GM20431 (cell line): ENCODE measurements around the gene TMEM185A.
"Not testable (repeated sequence)": the region's sequence is repeated elsewhere in the genome, so short reads cannot be mapped to it uniquely, and the experiment has no call there.

Source experiments
- in situ Hi-C: fragments of 300-500 bp; cut with MseI, MboI; formaldehyde crosslinking; loops from one replicate; pipeline ENCODE4 v1.15.0; 2020; ENCODE audit warnings: low sequenced_read_pairs; ENCODE audit not compliant: unreplicated experiment

Gene TMEM185A

DNA sequence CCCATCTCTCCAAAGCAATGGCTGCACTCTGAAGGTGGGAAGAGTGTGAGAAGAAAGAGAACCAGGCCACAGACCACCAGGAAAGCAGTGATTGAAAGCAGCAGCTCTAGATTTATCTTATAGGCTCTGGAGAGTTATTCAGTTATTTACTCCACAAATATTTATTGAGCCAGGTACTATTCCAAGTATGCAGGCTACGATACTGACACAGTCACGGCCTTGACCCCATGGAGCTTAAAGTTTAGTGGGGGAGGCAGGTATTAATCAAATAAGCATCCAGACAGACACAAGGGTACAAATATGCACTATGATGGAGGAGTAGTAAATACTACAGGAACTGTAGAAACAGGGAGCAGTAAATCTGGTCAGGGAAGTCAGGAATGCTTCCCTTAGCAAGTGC lies 2.8 kb downstream of the TMEM185A start:
- in situ Hi-C loops = loop anchor here (25.0 kb wide), 1 partner anchor 116 kb away; the partner anchor contains the start of gene IDS

DNA sequence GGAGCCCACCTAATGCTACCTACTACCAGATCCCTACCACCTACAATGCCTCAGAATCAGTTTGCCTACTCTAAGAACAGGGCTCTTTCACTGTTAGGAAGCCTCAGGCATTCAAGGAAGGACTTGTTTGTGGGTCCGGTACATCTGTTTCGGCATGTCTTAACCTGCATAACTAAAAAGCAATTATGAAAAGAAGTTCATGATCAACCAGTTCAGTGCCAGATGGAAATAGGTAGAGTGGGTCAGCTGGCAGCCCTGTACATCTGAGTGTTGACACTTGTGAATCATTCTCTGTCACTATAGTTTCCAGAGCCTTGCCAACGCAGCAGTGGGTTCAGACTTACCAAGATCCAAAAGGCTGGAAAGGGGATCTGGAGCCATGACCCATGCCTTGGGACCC lies 3.3 kb downstream of the TMEM185A start:
- in situ Hi-C loops = loop anchor here (25.0 kb wide), 1 partner anchor 116 kb away; the partner anchor contains the start of gene IDS

DNA sequence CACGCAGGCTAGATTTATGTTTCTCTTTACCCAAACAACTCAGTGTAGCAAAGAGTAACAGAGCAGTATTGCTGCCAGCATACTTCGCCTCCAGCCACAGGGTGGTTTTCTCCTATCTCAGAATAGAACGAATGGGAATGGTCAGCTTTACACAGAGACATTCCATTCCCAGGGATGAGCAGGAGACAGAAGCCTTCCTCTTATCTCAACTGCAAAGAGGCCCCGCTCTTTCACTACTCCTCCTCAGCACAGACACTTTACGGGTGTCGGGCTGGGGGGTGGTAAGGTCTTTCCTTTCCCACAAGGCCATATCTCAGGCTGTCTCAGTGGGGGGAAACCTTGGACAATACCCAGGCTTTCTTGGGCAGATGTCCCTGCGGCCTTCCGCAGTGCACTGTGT lies 4.8 kb downstream of the TMEM185A start:
- in situ Hi-C loops = loop anchor here (25.0 kb wide), 1 partner anchor 115 kb away; the partner anchor contains the start of gene IDS

DNA sequence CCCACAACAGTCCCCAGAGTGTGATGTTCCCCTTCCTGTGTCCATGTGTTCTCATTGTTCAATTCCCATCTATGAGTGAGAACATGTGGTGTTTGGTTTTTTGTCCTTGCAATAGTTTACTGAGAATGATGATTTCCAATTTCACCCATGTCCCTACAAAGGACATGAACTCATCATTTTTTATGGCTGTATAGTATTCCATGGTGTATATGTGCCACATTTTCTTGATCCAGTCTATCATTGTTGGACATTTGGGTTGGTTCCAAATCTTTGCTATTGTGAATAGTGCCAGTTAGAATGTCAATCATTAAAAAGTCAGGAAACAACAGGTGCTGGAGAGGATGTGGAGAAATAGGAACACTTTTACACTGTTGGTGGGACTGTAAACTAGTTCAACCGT lies 11.9 kb downstream of the TMEM185A start:
- in situ Hi-C loops = not testable (repeated sequence)

DNA sequence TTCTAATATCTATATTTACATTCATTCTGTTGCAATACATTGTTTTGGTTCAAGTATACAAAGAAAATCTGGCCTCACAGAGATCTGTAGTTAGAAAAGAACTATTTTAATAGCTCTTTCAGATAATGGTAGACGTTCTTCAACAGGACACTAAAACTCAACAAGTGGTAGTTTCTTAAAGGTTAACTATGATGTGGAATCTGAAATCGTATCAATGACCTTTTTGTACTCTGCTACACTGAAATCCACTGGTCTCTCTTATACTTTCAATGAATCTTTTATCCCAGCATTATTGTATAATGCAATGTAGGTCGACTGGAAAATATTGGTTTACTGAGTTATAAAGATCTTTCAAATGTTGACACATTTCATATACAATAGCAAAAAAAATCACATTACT lies 12.7 kb downstream of the TMEM185A start:
- in situ Hi-C loops = no loop called here

DNA sequence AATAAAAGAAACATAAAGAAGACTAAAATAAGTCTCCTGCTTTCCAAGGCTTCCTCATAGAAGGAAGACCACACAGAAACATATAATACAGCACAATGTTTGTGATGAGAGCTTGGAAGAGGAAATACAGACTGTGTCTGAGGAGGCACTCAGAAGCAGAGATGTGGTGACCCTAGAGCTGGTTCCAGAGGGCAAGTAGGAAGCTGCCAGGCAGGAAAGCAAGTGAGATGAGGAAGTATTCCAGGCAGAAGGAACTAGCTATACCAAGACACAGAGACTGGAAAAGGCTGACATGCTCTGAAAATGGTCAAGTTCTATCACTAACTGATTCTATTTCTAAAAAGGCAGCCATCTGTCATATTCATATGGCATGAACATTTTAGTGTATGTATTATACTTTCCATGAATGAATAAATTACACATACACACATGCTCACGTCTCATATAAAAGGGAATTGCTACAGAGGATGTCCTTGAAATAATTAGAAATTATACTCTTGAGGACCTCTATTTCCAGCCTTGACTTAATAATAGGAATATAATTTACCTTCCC lies 19.9 kb downstream of the TMEM185A start:
- in situ Hi-C loops = no loop called here

DNA sequence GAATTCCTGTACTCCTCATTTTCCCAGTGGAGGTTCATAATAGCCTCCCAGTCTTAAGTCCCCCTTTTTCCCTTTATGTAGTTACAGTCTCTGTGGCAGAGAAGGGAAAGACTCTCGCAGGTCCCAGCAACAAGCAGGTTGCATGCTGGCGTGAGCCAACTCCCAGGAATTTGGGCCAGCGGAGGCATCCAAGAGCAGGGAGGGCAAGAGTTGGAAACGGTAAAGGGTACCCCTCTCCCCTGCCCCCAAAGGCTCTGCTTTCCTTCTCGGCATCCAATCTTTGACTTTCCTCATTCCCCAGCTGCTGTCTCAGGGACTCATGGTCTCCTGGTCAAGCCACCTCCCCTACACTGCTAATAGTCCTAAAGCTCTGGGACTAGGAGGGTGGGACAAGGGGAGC lies 21.1 kb downstream of the TMEM185A start:
- in situ Hi-C loops = no loop called here

DNA sequence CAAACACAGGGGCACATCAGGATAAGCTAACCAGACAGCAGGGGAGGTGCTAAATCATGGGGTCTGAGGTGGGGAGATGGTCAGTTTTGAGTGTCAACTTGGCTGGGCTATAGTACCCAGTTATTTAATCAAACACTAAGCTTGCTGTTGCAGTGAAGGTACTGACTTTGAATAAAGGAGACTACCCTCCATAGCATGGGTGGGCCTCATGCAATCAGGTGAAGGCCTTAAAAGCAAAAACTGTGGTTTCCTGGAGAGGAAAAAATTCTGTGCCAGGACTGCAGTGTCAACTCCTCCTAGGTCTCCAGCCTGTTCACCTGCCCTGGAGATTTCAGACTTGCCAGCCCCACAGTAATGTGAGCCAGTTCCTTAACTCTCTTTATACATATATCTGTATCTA lies 23.9 kb downstream of the TMEM185A start:
- in situ Hi-C loops = no loop called here

DNA sequence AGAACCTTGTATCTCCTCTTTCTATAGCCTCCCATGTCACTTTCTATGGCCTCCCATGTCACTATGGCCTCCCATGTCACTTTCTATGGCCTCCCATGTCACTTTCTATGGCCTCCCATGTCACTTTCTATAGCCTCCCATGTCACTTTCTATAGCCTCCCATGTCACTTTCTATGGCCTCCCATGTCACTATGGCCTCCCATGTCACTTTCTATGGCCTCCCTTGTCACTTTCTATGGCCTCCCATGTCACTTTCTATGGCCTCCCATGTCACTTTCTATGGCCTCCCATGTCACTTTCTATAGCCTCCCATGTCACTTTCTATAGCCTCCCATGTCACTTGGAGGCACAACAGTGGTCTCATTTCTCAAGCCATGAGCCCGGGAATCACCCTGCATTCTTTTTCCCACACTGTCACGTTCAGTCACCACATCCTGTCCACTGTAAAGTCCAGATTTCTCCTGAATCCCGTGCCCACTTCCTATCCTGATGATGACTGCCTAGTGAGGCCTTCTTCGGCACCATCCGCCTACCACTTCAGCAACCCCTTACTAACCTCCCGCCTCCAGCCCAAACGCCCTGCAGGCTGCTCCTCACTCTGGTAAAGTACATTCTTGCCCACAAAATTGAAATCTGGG lies 26.2 kb downstream of the TMEM185A start:
- in situ Hi-C loops = not testable (repeated sequence)

DNA sequence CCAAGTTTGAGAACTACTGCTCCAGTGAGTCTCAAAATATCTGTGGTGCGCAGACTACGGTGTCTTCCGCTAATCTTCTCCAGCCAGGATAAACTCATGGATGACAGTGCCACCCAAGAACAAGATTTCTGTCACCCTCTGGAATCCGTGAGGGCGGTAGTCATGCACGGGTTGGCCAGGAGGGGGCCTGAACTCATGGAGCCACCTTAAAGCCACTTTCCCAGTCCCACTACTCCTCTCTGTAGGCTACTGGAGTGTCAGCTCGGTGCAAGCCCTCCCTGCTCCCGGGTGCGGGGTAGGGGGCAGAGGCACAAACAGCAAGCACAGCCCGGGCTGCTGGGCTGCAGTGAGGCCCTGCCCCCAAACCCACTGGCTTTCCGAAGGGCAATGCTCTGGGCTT lies 33.0 kb downstream of the TMEM185A start:
- in situ Hi-C loops = not testable (repeated sequence)

DNA sequence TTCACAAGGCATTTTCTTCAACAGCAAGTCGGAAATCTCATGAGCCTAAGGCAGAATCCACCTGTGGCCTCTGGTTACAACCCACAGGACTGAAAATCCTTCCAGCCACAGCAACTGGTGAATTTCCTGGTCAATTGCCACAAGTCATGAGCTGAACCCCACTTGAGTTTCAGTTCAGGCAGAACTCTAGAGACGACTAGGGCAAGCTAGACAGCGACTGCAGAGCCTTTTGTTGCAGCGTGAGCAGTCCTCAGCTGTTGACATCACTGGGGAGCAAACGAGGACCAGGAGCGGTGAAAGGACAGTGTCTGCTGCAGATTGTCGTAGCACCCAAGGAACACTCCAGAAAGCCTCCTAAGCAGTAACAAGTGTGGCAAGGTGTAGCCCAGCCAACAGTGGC lies 35.6 kb downstream of the TMEM185A start:
- in situ Hi-C loops = not testable (repeated sequence)

DNA sequence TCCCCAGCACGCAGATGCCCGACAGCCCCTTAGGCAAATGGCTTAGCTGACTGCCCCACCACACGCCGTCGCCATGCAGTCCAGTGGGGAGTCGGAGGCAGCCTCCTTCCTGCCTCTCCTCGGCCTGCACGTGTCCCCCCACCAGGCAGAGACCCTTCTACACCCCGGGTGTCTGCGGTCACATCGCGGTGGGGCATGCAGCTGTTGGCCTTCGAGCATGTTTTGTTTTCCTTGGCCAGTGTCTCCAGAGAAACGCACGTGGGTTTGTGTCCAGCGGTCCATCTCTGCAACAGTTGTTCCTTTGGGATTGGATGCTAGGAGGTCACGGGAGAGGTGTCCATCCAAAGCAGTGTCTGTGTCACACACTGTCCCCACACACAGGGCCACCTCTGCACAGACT lies 36.4 kb downstream of the TMEM185A start, which contains the start of gene HSFX2:
Gene HSFX2 (minus strand): TSS at position 101 of the 400 bp plus-strand sequence. CDS start 614 bp downstream, outside the sequence.
- in situ Hi-C loops = not testable (repeated sequence)

DNA sequence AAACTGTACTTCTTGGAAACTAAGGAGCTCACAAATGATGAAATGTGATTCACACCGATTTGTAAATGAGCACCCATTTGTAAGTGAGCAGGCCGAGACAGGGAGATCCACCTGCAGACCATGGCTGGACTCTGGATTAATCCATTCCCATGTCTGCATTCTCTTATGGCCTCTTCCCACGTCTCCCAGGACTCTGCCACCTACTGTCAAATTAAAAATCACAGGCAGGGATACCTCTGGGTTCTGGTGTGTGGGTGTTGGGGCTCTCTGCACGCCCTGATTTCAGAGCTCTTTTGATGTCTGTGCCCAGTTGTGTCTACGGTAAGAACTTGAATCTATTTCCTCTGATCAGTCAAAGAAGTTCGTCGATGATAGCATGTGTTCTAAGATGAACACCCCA lies 40.6 kb downstream of the TMEM185A start:
- in situ Hi-C loops = not testable (repeated sequence)

DNA sequence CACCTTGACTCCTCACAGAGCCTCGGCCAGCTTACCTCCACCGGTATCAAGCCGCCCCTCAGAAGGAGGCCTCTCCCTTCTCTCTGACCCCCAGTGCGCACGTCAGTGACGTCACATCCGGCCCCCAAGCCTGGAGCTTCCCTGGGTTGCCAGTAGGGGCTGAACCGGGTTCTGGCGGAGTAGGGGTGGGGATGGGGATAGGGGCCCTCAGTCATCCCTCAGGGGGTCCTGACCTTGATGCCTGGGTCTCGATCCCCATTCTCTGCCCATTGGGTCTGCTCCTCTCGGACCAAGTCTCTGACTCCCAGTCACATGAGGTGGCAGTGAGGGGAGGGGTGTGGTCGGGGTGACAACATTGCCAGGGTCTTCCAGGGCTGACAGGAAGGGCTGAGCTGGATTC lies 44.2 kb downstream of the TMEM185A start, which contains the start of gene MAGEA9B:
Gene MAGEA9B (minus strand): TSS at position 101 of the 400 bp plus-strand sequence. CDS start 4,280 bp downstream, outside the sequence.
- in situ Hi-C loops = not testable (repeated sequence)

DNA sequence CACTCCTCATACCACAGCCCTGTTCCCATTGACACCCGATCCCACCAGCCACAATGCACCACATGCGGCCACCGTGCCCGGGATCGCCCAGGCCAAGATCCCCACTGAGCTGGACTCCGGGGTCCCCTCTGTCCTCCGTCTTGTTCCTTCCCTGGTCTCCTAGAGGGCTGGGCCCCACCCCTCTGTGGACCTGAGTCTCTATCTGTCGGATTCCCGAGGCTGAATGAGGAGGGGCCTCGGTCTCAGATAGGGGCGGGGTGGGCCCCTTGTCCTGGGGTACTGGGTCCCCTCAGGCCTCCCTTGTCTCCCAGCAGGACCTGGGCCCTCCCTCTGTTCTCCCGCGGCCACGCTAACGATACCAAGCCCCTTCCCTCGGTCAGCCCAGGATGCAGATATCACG lies 46.0 kb downstream of the TMEM185A start:
- in situ Hi-C loops = not testable (repeated sequence)

DNA sequence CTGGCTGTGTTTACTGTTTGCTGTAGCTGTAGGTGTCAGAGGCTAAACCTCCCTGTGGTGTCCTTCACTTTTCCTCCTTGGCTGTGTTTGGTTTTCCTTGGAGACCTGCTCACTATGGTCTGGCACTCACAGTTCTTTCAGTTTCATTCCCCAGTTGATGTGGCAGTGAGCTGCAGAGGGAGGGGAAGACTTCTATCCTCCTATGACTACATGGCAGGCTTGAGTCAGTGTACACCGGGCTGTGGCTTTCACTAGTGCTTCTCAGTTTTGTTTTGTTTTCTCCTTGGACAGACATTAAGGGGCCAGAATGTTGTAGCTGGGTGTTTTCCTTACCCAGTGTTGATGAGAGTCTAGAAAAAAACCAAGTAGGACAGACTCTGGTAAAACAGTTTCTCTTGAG lies 58.1 kb downstream of the TMEM185A start:
- in situ Hi-C loops = not testable (repeated sequence)

DNA sequence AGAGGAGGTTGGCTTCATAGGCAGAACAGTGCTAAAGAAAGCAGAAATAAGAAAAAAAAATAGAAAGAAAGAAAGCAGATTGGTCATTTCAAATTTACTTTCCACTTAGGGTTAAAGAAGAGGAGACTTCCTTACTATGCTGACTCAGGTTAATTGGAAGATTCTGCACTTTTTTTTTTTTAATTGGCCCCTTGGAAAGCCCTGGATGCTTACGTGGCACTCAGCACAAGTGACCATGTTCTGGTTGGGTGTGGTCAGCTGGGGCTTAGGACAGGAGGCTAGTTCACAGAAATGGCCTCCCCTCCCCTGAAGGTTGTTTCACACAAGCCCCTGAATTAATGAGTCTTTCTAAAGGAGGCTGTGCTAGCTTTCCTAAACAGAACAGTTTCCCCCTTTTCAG lies 58.8 kb downstream of the TMEM185A start:
- in situ Hi-C loops = no loop called here

DNA sequence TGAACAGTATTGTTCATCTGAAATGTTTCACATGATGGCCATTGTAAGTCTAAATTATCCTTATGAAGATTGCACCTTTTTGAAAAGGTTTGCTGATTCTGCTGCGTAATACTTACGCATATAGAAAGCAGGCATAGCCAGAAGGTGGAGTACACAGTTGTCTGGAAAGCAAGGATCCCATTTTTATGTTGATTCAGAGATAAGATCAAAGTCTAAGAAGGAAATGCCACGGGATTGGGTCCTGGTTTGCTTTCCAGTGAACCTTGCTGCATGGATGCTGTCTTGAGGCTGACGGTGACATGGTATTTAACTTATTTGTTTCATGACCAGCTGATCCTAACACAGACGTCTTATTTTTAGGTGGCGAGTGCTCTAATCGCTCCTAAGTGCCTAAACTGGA lies 59.8 kb downstream of the TMEM185A start:
- in situ Hi-C loops = no loop called here

DNA sequence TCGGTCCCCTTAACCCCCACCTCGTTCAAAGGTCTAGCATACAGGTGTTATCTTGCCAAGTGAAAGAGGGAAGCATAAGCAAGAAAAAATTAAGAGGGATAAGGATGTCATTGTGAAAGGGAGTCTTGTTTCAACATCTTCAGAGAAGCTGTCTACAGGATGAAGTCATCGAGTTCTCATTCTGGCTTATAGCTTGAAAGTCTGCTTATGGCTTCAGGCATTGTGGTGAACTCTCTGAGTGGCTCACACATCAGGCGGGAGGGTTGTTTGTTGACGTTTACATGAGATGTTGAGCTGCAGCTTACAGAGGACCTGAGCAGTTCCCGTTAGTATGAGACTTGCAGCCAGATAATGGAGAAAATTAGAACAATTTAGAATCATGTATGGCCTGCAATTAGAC lies 60.9 kb downstream of the TMEM185A start:
- in situ Hi-C loops = no loop called here

DNA sequence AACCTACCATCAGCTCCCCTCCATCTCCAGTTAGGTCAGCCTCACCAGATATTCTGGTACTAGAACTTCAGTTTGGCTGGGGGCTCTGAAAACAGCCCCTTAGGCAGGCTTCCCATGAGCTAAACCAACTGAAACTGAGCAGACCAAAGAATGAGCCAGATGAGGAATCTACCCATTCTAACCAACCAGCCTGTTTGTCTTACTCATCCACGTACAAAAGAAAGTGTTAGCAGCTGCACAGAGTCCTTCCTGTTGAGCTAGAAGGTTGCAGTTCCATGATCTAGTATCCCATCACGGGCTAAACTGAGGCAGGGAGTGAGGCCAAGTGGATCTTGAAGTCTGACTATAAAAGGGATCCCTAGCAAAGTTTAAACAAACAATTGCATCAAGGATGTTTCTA lies 61.8 kb downstream of the TMEM185A start:
- in situ Hi-C loops = no loop called here

DNA sequence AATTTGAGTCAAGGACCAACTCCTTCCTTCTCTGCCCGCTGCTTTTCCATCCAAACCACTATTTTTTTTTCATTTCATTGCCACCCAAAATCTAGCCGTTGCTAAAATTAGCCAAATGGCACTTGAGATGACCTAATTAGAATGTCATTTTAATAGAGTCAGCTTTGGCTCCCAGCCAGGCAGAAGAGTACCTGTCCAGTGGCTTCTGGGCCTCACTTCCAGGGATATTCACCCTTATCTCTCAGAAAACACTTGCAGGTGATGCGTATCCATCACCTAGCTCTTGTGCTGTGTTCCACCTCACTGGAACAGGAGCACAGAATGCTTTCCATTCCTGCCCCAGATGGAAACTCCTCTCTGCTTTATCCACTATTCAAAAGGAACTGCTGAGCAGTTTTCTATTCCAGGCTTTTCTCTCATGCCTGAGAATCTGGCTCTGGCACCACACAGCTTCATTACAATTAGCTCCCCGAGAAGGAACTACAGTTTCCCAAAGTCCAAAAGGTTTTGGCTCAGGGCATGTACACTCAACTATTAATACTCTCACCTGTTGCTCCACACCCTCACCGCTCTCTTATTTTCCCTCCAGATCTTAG lies 62.8 kb downstream of the TMEM185A start:
- in situ Hi-C loops = no loop called here
